Stimulated activated CD4-positive, alpha-beta T cell treated with anti-CD3 and anti-CD28 coated beads, Interleukin-1b, Interleukin-23, amount 100 ng/mL, for 48 hours (primary cell): Measurements from ENCODE around the gene POU5F2.

Experiments
- DNase-seq: peaks from one replicate; pipeline ENCODE4 v3.0.0-alpha.2; 2020

The POU5F2 gene

GRCh38 chr5:93715761-93716160, 25.6 kb downstream of the POU5F2 start:
- no peak for DNase-seq

GRCh38 chr5:93715327-93715726, 26.1 kb downstream of the POU5F2 start:
- no peak for DNase-seq

- DNase-seq = no peak
Observed at GRCh38 chr5:93708442-93708841, 33.0 kb downstream of the POU5F2 start.

- no peak for DNase-seq
Observed at GRCh38 chr5:93705896-93706295, 35.5 kb downstream of the POU5F2 start.

GRCh38 chr5:93704996-93705395, 36.4 kb downstream of the POU5F2 start:
- no peak for DNase-seq

GRCh38 chr5:93691997-93692396, 49.4 kb downstream of the POU5F2 start:
- DNase-seq = no peak
